GM12878 (cell line): Measurements from ENCODE around the gene TBC1D19. TPM values are rescaled to one million over a fixed set of nuclear protein-coding genes. Genes with fewer than 3 reads are reported as not detected.

Experiments used
- ATAC-seq: fragments of 200-7000 bp; cut with Tn5 transposase; 3 replicates; pipeline ENCODE4 v1.9.1; 2020; ENCODE audit warnings: mild to moderate bottlenecking, moderate library complexity
- BruUV-seq: library from RNA; stranded (reverse); fragments of 400-500 nt; replicated peaks from 2 replicates; lab custom pipeline; 2021; lab: Mats Ljungman, UMichigan
- CTCF ChIA-PET: fragments of 300-600 bp; sonication (Branson Sonifier 250); formaldehyde crosslinking; extraction: SDS; loops from one replicate; lab custom pipeline; 2021; ENCODE audit warnings: inconsistent platforms; lab: Yijun Ruan, JAX
- POLR2A ChIA-PET: fragments of 350-600 bp; formaldehyde crosslinking; extraction: SDS; loops from one replicate; lab custom pipeline; 2021; ENCODE audit warnings: inconsistent platforms; lab: Charles Lee
- RAD21 ChIA-PET: fragments of 300-600 bp; sonication (Branson Sonifier 250); formaldehyde crosslinking; loops from one replicate; lab custom pipeline; 2023; ENCODE audit warnings: antibody characterized with exemption; ENCODE audit not compliant: unreplicated experiment; lab: Charles Lee
- SMC1A ChIA-PET: fragments of 300-600 bp; sonication (Branson Sonifier 250); formaldehyde crosslinking; loops from one replicate; lab custom pipeline; 2023; ENCODE audit not compliant: unreplicated experiment, uncharacterized antibody; lab: Charles Lee
- DNase-seq: peaks from one replicate; pipeline ENCODE4 v3.0.0-alpha.2; 2011; ENCODE audit warnings: low read depth, low spot score
- FAIRE-seq: peaks from 3 replicates; lab custom pipeline; 2011; peaks lifted over from hg19 to GRCh38; lab: Jason Lieb, UNC
- H2AFZ ChIP-seq: 2 replicates; pipeline ENCODE4 v1.6.0; 2011; ENCODE audit warnings: low read depth, low read length, control low read depth; ENCODE audit not compliant: control insufficient read depth
- H3K27ac ChIP-seq: 2 replicates; pipeline ENCODE4 v1.5.1; 2011; ENCODE audit warnings: control low read depth; ENCODE audit not compliant: control insufficient read depth, insufficient read depth
- H3K27me3 ChIP-seq, 2 experiments: replicated peaks in 1 of 2; 2 replicates each; pipeline versions ENCODE4 v1.6.0 to v1.6.1; 2011; ENCODE audit warnings: low read length in 1 of 2; ENCODE audit not compliant: control insufficient read depth in 2 of 2, insufficient read depth in 2 of 2
- H3K36me3 ChIP-seq, 2 experiments: 2 replicates each; pipeline ENCODE4 v1.5.1; 2011; ENCODE audit warnings: low read length in 1 of 2; ENCODE audit not compliant: control insufficient read depth in 2 of 2, insufficient read depth in 2 of 2
- H3K4me1 ChIP-seq: 2 replicates; pipeline ENCODE4 v1.6.1; 2011; ENCODE audit warnings: mild to moderate bottlenecking, low read length, moderate library complexity, mixed read lengths; ENCODE audit not compliant: control insufficient read depth, insufficient read depth
- H3K4me2 ChIP-seq: 2 replicates; pipeline ENCODE4 v1.6.0; 2011; ENCODE audit warnings: control low read depth; ENCODE audit not compliant: control insufficient read depth, insufficient read depth
- H3K4me3 ChIP-seq: fragments of 200-600 bp; sonication (generic); 2 replicates; pipeline ENCODE4 v1.5.1; 2016
- H3K79me2 ChIP-seq: 2 replicates; pipeline ENCODE4 v1.6.0; 2011; ENCODE audit warnings: low read length; ENCODE audit not compliant: control insufficient read depth, insufficient read depth
- H3K9ac ChIP-seq: 2 replicates; pipeline ENCODE4 v1.8.0; 2011; ENCODE audit warnings: low read length, control low read depth, mixed read lengths; ENCODE audit not compliant: control insufficient read depth, insufficient read depth
- H3K9me3 ChIP-seq: replicated peaks from 3 replicates; pipeline ENCODE4 v1.5.1; 2011; ENCODE audit warnings: mild to moderate bottlenecking, low read length; ENCODE audit not compliant: control insufficient read depth, insufficient read depth
- H4K20me1 ChIP-seq: 2 replicates; pipeline ENCODE4 v1.6.0; 2011; ENCODE audit not compliant: control insufficient read depth, insufficient read depth
- BCLAF1 ChIP-seq: fragments of 450-650 bp; IDR thresholded peaks from 2 replicates; pipeline ENCODE4 v1.6.1; 2017; ENCODE audit warnings: antibody characterized with exemption, mild to moderate bottlenecking, moderate library complexity
- GABPA ChIP-seq: IDR thresholded peaks from 2 replicates; pipeline ENCODE4 v1.6.1; 2014; ENCODE audit warnings: antibody characterized with exemption, low read depth, mild to moderate bottlenecking, inconsistent platforms
- KDM1A ChIP-seq: fragments of 200-600 bp; sonication (generic); IDR thresholded peaks from 2 replicates; pipeline ENCODE4 v1.6.1; 2016; ENCODE audit warnings: borderline replicate concordance
- MYB ChIP-seq: fragments of 150-350 bp; IDR thresholded peaks from 2 replicates; pipeline ENCODE4 v1.6.1; 2014; ENCODE audit warnings: mild to moderate bottlenecking, low read depth, low read length, borderline replicate concordance
- POLR2AphosphoS2 ChIP-seq: IDR thresholded peaks from 2 replicates; pipeline ENCODE4 v1.6.1; 2011; ENCODE audit warnings: low read depth, mild to moderate bottlenecking, low read length, improper control_type of control experiment, moderate library complexity
- SP1 ChIP-seq: IDR thresholded peaks from one replicate; pipeline ENCODE4 v1.6.1; 2011; ENCODE audit warnings: low read depth, low read length
- SUZ12 ChIP-seq: fragments of 200-600 bp; sonication (generic); IDR thresholded peaks from one replicate; pipeline ENCODE4 v1.6.1; 2018; ENCODE audit warnings: antibody characterized with exemption, mild to moderate bottlenecking; ENCODE audit not compliant: unreplicated experiment
- YBX1 ChIP-seq: fragments of 450-650 bp; IDR thresholded peaks from 2 replicates; pipeline ENCODE4 v1.6.1; 2016; ENCODE audit warnings: antibody characterized with exemption
- ZNF207 ChIP-seq: fragments of 450-650 bp; IDR thresholded peaks from 2 replicates; pipeline ENCODE4 v1.6.1; 2014; ENCODE audit warnings: antibody characterized with exemption, mild to moderate bottlenecking, borderline replicate concordance
- ZNF274 ChIP-seq: IDR thresholded peaks from one replicate; pipeline ENCODE4 v1.8.0; 2011; ENCODE audit not compliant: insufficient read length, insufficient read depth
- ZNF622 ChIP-seq: fragments of 450-650 bp; IDR thresholded peaks from 2 replicates; pipeline ENCODE4 v1.6.1; 2017; ENCODE audit warnings: mild to moderate bottlenecking, inconsistent platforms
- ZZZ3 ChIP-seq: IDR thresholded peaks from 2 replicates; pipeline ENCODE4 v1.6.1; 2011; ENCODE audit warnings: low read depth; ENCODE audit not compliant: control insufficient read depth, insufficient read length
- in situ Hi-C: fragments of 300-500 bp; cut with MboI; formaldehyde crosslinking; loops from 9 replicates; pipeline ENCODE4 v1.14.3; 2018; ENCODE audit warnings: mixed read lengths
- intact Hi-C: fragments of 100-400 bp; cut with micrococcal nuclease; formaldehyde crosslinking; loops from one replicate; pipeline ENCODE4 v1.14.2; 2022; ENCODE audit not compliant: unreplicated experiment
- polyA plus RNA-seq, 11 experiments: library from polyadenylated mRNA; depleted of rRNA in 4 of 11; unstranded in 6 of 11; stranded (reverse) in 5 of 11; fragments of >200 nt; fragmentation: Nextera tagmentation in 4 of 11; fragmentation: Illumina TruSeq in 1 of 11; extraction: Ambion mirVana in 4 of 11; extraction: Trizol in 1 of 11; gene quantifications; 1 replicate in 1 of 11; 2 replicates in 10 of 11; pipeline versions ENCODE4 v1.2.1 to v1.2.3, GENCODE V29; 2011 to 2016; ENCODE audit warnings: inconsistent platforms in 2 of 11, missing spikeins in 2 of 11, low read depth in 1 of 11
- total RNA-seq, 4 experiments: library from RNA; depleted of rRNA in 3 of 4; stranded (reverse); fragments of >200 nt in 3 of 4; fragmentation: Illumina TruSeq in 1 of 4; extraction: Trizol in 1 of 4; gene quantifications; 2 replicates each; pipeline versions ENCODE4 v1.2.1 to v1.2.3, GENCODE V29; 2013 to 2021
- TF ChIP-seq, protein P1 (sequence below): fragments of 450-650 bp; IDR thresholded peaks from 2 replicates; pipeline ENCODE4 v1.6.1; 2018; ENCODE audit warnings: mild to moderate bottlenecking, low read depth, moderate library complexity; ENCODE audit not compliant: partially characterized antibody
- TF ChIP-seq, protein P2 (sequence below): fragments of 450-650 bp; IDR thresholded peaks from 2 replicates; pipeline ENCODE4 v1.6.1; 2017; ENCODE audit warnings: mild to moderate bottlenecking, moderate library complexity
- TF ChIP-seq, protein P3 (sequence below): IDR thresholded peaks from 2 replicates; pipeline ENCODE4 v1.6.1; 2011; ENCODE audit warnings: low read depth, low read length, improper control_type of control experiment, borderline replicate concordance

TBC1D19 gene
- total and polyA plus RNA-seq, 10 of the 15 experiments (the other 5 are each of a cell fraction or from before 2014, with no cell fraction given): 0.29 to 3.9 (median 2.1) TPM

- POLR2A ChIA-PET: no interaction called here
- in situ Hi-C loops (no loop called here), intact Hi-C loops (no loop called here)
- CTCF ChIA-PET: interaction anchor here (1.0 kb wide), 1 partner anchor 34 kb away, joined by 3 read pairs; no protein-coding TSS in a partner anchor
- no TSS peak for BruUV-seq
- Histone ChIP-seq H3K4me2 (no peak overlapping the region), H3K27ac (no peak overlapping the region), H3K9me3 (no peaks in the 10 kb centered on the region), H3K4me1 (no peaks in the 10 kb centered on the region), H3K4me3 (no peak overlapping the region), H2AFZ (no peak overlapping the region), H3K27me3 (no peaks in the 10 kb centered on the region), H3K36me3 (no peaks in the 10 kb centered on the region), H3K79me2 (no peaks in the 10 kb centered on the region), H4K20me1 (no peaks in the 10 kb centered on the region), H3K9ac (no peak overlapping the region)
- no peak for ATAC-seq
- DNase-seq: no peak
- RAD21 ChIA-PET: no interaction called here
- SMC1A ChIA-PET: no interaction called here
- no peak for FAIRE-seq
- TF ChIP-seq ZZZ3: no peak
- no peak for TF ChIP-seq MYB
- TF ChIP-seq GABPA: no peak
- no peak for TF ChIP-seq BCLAF1
- no peak for TF ChIP-seq SUZ12
- TF ChIP-seq YBX1: no peak
- no peak for TF ChIP-seq SP1
- TF ChIP-seq, protein P1, sequence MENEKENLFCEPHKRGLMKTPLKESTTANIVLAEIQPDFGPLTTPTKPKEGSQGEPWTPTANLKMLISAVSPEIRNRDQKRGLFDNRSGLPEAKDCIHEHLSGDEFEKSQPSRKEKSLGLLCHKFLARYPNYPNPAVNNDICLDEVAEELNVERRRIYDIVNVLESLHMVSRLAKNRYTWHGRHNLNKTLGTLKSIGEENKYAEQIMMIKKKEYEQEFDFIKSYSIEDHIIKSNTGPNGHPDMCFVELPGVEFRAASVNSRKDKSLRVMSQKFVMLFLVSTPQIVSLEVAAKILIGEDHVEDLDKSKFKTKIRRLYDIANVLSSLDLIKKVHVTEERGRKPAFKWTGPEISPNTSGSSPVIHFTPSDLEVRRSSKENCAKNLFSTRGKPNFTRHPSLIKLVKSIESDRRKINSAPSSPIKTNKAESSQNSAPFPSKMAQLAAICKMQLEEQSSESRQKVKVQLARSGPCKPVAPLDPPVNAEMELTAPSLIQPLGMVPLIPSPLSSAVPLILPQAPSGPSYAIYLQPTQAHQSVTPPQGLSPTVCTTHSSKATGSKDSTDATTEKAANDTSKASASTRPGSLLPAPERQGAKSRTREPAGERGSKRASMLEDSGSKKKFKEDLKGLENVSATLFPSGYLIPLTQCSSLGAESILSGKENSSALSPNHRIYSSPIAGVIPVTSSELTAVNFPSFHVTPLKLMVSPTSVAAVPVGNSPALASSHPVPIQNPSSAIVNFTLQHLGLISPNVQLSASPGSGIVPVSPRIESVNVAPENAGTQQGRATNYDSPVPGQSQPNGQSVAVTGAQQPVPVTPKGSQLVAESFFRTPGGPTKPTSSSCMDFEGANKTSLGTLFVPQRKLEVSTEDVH: no peak
- TF ChIP-seq, protein P2, sequence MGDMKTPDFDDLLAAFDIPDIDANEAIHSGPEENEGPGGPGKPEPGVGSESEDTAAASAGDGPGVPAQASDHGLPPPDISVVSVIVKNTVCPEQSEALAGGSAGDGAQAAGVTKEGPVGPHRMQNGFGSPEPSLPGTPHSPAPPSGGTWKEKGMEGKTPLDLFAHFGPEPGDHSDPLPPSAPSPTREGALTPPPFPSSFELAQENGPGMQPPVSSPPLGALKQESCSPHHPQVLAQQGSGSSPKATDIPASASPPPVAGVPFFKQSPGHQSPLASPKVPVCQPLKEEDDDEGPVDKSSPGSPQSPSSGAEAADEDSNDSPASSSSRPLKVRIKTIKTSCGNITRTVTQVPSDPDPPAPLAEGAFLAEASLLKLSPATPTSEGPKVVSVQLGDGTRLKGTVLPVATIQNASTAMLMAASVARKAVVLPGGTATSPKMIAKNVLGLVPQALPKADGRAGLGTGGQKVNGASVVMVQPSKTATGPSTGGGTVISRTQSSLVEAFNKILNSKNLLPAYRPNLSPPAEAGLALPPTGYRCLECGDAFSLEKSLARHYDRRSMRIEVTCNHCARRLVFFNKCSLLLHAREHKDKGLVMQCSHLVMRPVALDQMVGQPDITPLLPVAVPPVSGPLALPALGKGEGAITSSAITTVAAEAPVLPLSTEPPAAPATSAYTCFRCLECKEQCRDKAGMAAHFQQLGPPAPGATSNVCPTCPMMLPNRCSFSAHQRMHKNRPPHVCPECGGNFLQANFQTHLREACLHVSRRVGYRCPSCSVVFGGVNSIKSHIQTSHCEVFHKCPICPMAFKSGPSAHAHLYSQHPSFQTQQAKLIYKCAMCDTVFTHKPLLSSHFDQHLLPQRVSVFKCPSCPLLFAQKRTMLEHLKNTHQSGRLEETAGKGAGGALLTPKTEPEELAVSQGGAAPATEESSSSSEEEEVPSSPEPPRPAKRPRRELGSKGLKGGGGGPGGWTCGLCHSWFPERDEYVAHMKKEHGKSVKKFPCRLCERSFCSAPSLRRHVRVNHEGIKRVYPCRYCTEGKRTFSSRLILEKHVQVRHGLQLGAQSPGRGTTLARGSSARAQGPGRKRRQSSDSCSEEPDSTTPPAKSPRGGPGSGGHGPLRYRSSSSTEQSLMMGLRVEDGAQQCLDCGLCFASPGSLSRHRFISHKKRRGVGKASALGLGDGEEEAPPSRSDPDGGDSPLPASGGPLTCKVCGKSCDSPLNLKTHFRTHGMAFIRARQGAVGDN: no peak
- TF ChIP-seq POLR2AphosphoS2: no peak
- no peak for TF ChIP-seq ZNF274
- TF ChIP-seq ZNF207: no peak
- TF ChIP-seq ZNF622: no peak
- TF ChIP-seq, protein P3, sequence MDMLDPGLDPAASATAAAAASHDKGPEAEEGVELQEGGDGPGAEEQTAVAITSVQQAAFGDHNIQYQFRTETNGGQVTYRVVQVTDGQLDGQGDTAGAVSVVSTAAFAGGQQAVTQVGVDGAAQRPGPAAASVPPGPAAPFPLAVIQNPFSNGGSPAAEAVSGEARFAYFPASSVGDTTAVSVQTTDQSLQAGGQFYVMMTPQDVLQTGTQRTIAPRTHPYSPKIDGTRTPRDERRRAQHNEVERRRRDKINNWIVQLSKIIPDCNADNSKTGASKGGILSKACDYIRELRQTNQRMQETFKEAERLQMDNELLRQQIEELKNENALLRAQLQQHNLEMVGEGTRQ: no peak
- no peak for TF ChIP-seq KDM1A
Measured at GRCh38 chr4:26566133-26566532, 17.8 kb upstream of the TBC1D19 start.
